Trophoblast cell (in vitro differentiated cells and primary cell): ENCODE measurements around the gene CDS1.

Experiments
- DNase-seq, 2 donors: peaks; one replicate each; pipeline ENCODE4 v3.0.0-alpha.2; 2016
- H2AFZ ChIP-seq: 2 replicates; pipeline ENCODE4 v1.6.1; 2013; ENCODE audit warnings: low read length, moderate library complexity, mild to moderate bottlenecking; ENCODE audit not compliant: insufficient read depth, poor library complexity
- H2AK5ac ChIP-seq: 2 replicates; pipeline ENCODE4 v1.6.1; 2013; ENCODE audit warnings: mild to moderate bottlenecking, low read length
- H2BK120ac ChIP-seq: 2 replicates; pipeline ENCODE4 v1.6.1; 2013; ENCODE audit warnings: low read length, mild to moderate bottlenecking, moderate library complexity; ENCODE audit not compliant: insufficient read depth, poor library complexity
- H2BK12ac ChIP-seq: 2 replicates; pipeline ENCODE4 v1.6.1; 2013; ENCODE audit warnings: mild to moderate bottlenecking, low read length, moderate library complexity
- H2BK5ac ChIP-seq: 2 replicates; pipeline ENCODE4 v1.6.1; 2013; ENCODE audit warnings: low read length, low read depth, moderate library complexity, mild to moderate bottlenecking; ENCODE audit not compliant: poor library complexity
- H3K14ac ChIP-seq: 2 replicates; pipeline ENCODE4 v1.6.1; 2013; ENCODE audit warnings: mild to moderate bottlenecking, low read length
- H3K18ac ChIP-seq: 2 replicates; pipeline ENCODE4 v1.6.1; 2013; ENCODE audit warnings: mild to moderate bottlenecking, low read length
- H3K23ac ChIP-seq: 2 replicates; pipeline ENCODE4 v1.6.1; 2013; ENCODE audit warnings: low read length
- H3K27ac ChIP-seq: 2 replicates; pipeline ENCODE4 v1.5.1; 2013; ENCODE audit warnings: low read depth, mild to moderate bottlenecking, inconsistent platforms, low read length, moderate library complexity
- H3K27me3 ChIP-seq: 2 replicates; pipeline ENCODE4 v1.6.1; 2013; ENCODE audit warnings: inconsistent platforms, mild to moderate bottlenecking, low read length, moderate library complexity; ENCODE audit not compliant: insufficient read depth
- H3K36me3 ChIP-seq, 2 experiments: 1 replicate in 1 of 2; 2 replicates in 1 of 2; pipeline ENCODE4 v1.6.1; 2013; ENCODE audit warnings: low read length in 2 of 2, mild to moderate bottlenecking in 2 of 2, moderate library complexity in 1 of 2; ENCODE audit not compliant: insufficient read depth in 2 of 2, control insufficient read depth in 1 of 2
- H3K4ac ChIP-seq: 2 replicates; pipeline ENCODE4 v1.6.1; 2013; ENCODE audit warnings: low read depth, mild to moderate bottlenecking, low read length, moderate library complexity
- H3K4me1 ChIP-seq, 2 experiments: 1 replicate in 1 of 2; 2 replicates in 1 of 2; pipeline ENCODE4 v1.6.1; 2013; ENCODE audit warnings: low read length in 2 of 2, mild to moderate bottlenecking in 2 of 2, moderate library complexity in 1 of 2; ENCODE audit not compliant: insufficient read depth in 2 of 2, control insufficient read depth in 1 of 2
- H3K4me2 ChIP-seq: 2 replicates; pipeline ENCODE4 v1.6.1; 2013; ENCODE audit warnings: inconsistent platforms, mild to moderate bottlenecking, low read length, moderate library complexity
- H3K4me3 ChIP-seq: 2 replicates; pipeline ENCODE4 v1.5.1; 2013; ENCODE audit warnings: mild to moderate bottlenecking, low read depth, low read length, inconsistent platforms
- H3K79me1 ChIP-seq: one replicate; pipeline ENCODE4 v1.6.1; 2013; ENCODE audit warnings: low read length
- H3K79me2 ChIP-seq: 2 replicates; pipeline ENCODE4 v1.6.1; 2013; ENCODE audit warnings: low read length, mild to moderate bottlenecking; ENCODE audit not compliant: control insufficient read depth, insufficient read depth, poor library complexity
- H3K9ac ChIP-seq: 2 replicates; pipeline ENCODE4 v1.6.1; 2013; ENCODE audit warnings: mild to moderate bottlenecking, low read length
- H3K9me3 ChIP-seq: 2 replicates; pipeline ENCODE4 v1.6.1; 2013; ENCODE audit warnings: low read depth, mild to moderate bottlenecking, control low read depth, inconsistent platforms, low read length; ENCODE audit not compliant: insufficient read depth
- H4K12ac ChIP-seq: 2 replicates; pipeline ENCODE4 v1.6.1; 2013; ENCODE audit warnings: low read depth, mild to moderate bottlenecking, low read length, moderate library complexity
- H4K8ac ChIP-seq: 2 replicates; pipeline ENCODE4 v1.6.1; 2013; ENCODE audit warnings: low read depth, mild to moderate bottlenecking, low read length, moderate library complexity
- H4K91ac ChIP-seq: one replicate; pipeline ENCODE4 v1.6.1; 2013; ENCODE audit warnings: low read depth, mild to moderate bottlenecking, low read length, moderate library complexity
- WGBS: extraction: QIAGEN DNeasy Blood & Tissue Kit; methylation state at CpG from one replicate; pipeline ENCODE4 v1.1.7; 2013; ENCODE audit warnings: missing lambda C conversion rate; ENCODE audit not compliant: insufficient read length, insufficient coverage; ENCODE audit errors: extremely low coverage; 5-methylcytosine and 5-hydroxymethylcytosine counted together

The CDS1 gene

DNA sequence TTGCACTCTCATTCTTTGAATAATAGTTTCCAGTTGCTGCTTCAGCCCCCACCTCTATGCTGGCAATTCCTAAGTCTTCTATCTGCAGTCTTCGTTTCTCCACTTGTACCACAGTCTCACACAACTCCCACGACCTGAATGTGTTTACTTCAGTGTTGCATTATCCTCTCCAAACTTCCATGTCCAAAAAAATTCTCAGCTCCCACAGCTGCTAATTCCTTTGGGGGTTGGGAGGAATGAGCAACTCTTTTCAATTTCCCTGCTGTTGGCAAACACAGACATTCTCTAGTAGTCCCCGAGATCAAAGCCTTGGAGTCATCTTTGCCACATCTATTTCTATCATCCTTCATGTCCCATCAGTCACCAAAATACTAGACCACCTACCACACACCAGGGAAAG lies 14.4 kb upstream of the CDS1 start:
- Histone ChIP-seq H3K4me2 (no peak overlapping the region), H3K27me3 (no peaks in the 10 kb centered on the region), H2BK120ac (no peak overlapping the region), H3K4me3 (no peak overlapping the region), H3K14ac (no peak overlapping the region), H4K12ac (no peak overlapping the region), H2BK12ac (no peak overlapping the region), H3K23ac (no peak overlapping the region), H2BK5ac (no peak overlapping the region), H4K8ac (no peak overlapping the region), H3K4ac (no peak overlapping the region), H2AFZ (no peak overlapping the region), H3K79me1 (no peaks in the 10 kb centered on the region), H3K9me3 (no peaks in the 10 kb centered on the region), H3K18ac (no peak overlapping the region), H2AK5ac (no peak overlapping the region), H3K36me3 (no peaks in the 10 kb centered on the region), H3K9ac (no peak overlapping the region), H3K27ac (no peak overlapping the region), H4K91ac (no peak overlapping the region), H3K4me1 (no peaks in the 10 kb centered on the region), H3K79me2 (no peaks in the 10 kb centered on the region)
- DNase-seq, result no peak
- WGBS, result no CpG with 5 or more reads among the region's 3 CpGs

- no CpG with 5 or more reads among the region's 2 CpGs for whole genome bisulfite sequencing
- no peak overlapping the region for H4K91ac ChIP-seq
- no peak overlapping the region for H3K4me2 ChIP-seq
- H3K23ac ChIP-seq, result no peak overlapping the region
- no peaks in the 10 kb centered on the region for H3K27me3 ChIP-seq
- H4K8ac ChIP-seq, result no peak overlapping the region
- DNase-seq, result no peak
- H3K14ac ChIP-seq, result no peak overlapping the region
- H2BK5ac ChIP-seq, result no peak overlapping the region
- H3K4ac ChIP-seq, result no peak overlapping the region
- peaks cover under 1 to 1% of the 10 kb centered on the region in 2 experiments for H3K4me1 ChIP-seq
- no peak overlapping the region for H2BK120ac ChIP-seq
- no peak overlapping the region for H3K27ac ChIP-seq
- H2AK5ac ChIP-seq, result no peak overlapping the region
- H4K12ac ChIP-seq, result no peak overlapping the region
- no peak overlapping the region for H2BK12ac ChIP-seq
- no peak overlapping the region for H2AFZ ChIP-seq
- no peaks in the 10 kb centered on the region for H3K79me2 ChIP-seq
- no peaks in the 10 kb centered on the region for H3K36me3 ChIP-seq
- no peak overlapping the region for H3K9ac ChIP-seq
- peaks cover under 1% of the 10 kb centered on the region for H3K79me1 ChIP-seq
- H3K9me3 ChIP-seq, result no peaks in the 10 kb centered on the region
- H3K18ac ChIP-seq, result no peak overlapping the region
- H3K4me3 ChIP-seq, result no peak overlapping the region
These were observed 13.9 kb upstream of the CDS1 start for GRCh38 chr4:84569009-84569408.

DNA sequence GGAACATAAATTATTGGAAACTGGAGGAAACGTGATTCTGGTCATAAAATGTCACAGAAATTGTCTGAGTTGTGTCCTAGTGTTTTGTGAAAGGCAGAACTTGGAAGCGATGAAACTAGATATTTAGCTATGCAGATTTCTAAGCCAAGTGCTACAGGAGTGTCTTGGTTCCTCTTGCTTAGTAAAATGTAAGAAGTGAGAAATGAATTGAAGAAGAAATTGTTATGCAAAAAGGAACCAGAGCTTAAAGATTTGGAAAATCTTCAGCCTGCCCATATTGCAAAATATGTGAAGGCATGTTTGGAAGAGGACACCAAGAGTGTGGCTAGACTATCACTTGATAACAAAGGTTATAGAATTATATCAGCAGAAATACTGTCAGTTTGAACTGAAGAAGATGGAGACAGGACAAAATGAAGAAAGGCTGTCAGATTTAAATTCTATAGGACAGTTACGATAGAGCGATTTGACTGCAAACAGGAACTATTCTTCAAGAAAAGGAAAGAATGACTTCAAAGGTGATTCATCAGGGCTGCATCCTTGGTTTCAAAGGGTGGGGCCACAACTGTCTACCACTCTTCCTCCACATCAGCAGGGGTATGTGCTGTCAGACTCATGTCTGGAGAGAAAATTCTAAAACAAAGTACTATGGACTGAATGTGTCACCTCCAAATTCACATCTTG lies 9.4 kb upstream of the CDS1 start:
- Histone ChIP-seq H3K79me1 (peaks cover 2% of the 10 kb centered on the region), H3K79me2 (no peaks in the 10 kb centered on the region), H3K4me3 (no peak overlapping the region), H3K4me1 (peaks cover 4% of the 10 kb centered on the region in 2 experiments), H2AFZ (no peak overlapping the region), H4K12ac (no peak overlapping the region), H2AK5ac (no peak overlapping the region), H4K91ac (no peak overlapping the region), H3K36me3 (no peaks in the 10 kb centered on the region), H3K4me2 (no peak overlapping the region), H2BK12ac (no peak overlapping the region), H2BK5ac (no peak overlapping the region), H3K14ac (no peak overlapping the region), H3K18ac (no peak overlapping the region), H3K27ac (no peak overlapping the region), H3K4ac (no peak overlapping the region), H4K8ac (no peak overlapping the region), H2BK120ac (no peak overlapping the region), H3K27me3 (no peaks in the 10 kb centered on the region), H3K9me3 (no peaks in the 10 kb centered on the region), H3K9ac (no peak overlapping the region), H3K23ac (no peak overlapping the region)
- WGBS, result no CpG with 5 or more reads among the region's 4 CpGs
- peak in 1 of 2 donors; percentile 19 for DNase-seq

DNA sequence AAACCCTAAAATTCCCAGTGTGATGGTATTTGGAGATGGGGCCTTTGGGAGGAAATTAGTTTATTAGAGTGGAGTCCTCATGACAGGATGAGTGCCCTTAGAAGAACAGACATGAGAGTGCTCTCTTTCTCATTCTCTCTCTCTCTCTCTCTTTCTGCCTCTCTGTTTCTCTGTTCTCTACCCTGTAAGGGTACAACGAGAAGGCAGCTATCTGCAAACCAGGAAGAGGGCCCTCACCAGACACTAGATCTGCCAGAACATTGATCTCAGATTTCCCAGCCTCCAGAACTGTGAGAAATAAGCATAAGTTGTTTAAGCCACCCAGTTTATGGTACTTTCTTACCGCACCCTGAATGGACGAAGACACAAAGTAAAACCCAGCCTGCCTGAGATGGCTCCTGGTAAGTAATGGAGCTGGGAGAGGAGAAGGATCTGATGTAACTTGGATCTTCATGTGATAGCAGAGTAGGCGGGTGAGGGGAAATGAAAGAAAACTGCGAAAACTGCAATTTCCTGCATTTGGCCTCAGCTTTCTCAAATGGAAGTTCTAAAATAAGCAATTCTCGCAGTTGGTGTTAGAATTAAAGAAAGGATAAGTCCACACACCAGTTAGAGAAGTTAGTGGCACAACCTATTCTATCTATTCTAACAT lies 8.7 kb upstream of the CDS1 start:
- Histone ChIP-seq H3K79me2 (no peaks in the 10 kb centered on the region), H4K91ac (no peak overlapping the region), H3K23ac (no peak overlapping the region), H3K79me1 (peaks cover 2% of the 10 kb centered on the region), H2AFZ (no peak overlapping the region), H3K14ac (no peak overlapping the region), H3K4me3 (no peak overlapping the region), H3K27ac (peak overlapping the region; percentile 36), H4K8ac (no peak overlapping the region), H2AK5ac (no peak overlapping the region), H2BK5ac (no peak overlapping the region), H3K18ac (no peak overlapping the region), H4K12ac (no peak overlapping the region), H3K4ac (no peak overlapping the region), H3K9me3 (no peaks in the 10 kb centered on the region), H2BK12ac (no peak overlapping the region), H2BK120ac (no peak overlapping the region), H3K9ac (no peak overlapping the region), H3K4me2 (no peak overlapping the region), H3K27me3 (no peaks in the 10 kb centered on the region), H3K36me3 (no peaks in the 10 kb centered on the region), H3K4me1 (peaks cover 4% of the 10 kb centered on the region in 2 experiments)
- WGBS, result no CpG with 5 or more reads among the region's 6 CpGs
- no peak for DNase-seq
